GM23338 (cell line): Measurements from ENCODE around the gene HRH4. TPM values are rescaled to one million over a fixed set of nuclear protein-coding genes. Genes with fewer than 3 reads are reported as not detected.
A peak's percentile ranks its signal among the peaks of the same experiment; 100 is the strongest.

Experiments used
- ATAC-seq: fragments of 200-7000 bp; cut with Tn5 transposase; 3 replicates; pipeline ENCODE4 v1.9.1; 2020
- DNase-seq: peaks from one replicate; pipeline ENCODE4 v3.0.0-alpha.2; 2015; ENCODE audit warnings: low spot score
- H2AFZ ChIP-seq: fragments of 200-600 bp; sonication (generic); 2 replicates; pipeline ENCODE4 v1.8.0; 2016; ENCODE audit warnings: antibody characterized with exemption, mild to moderate bottlenecking, moderate library complexity
- H3F3A ChIP-seq: fragments of 200-600 bp; sonication (generic); replicated peaks from 2 replicates; pipeline ENCODE4 v1.8.0; 2017; ENCODE audit warnings: antibody characterized with exemption, mixed run types, low read depth
- H3K27ac ChIP-seq: fragments of 200-600 bp; sonication (generic); 2 replicates; pipeline ENCODE4 v1.6.1; 2016; ENCODE audit warnings: low read depth
- H3K27me3 ChIP-seq: fragments of 200-600 bp; sonication (generic); 2 replicates; pipeline ENCODE4 v1.8.0; 2016; ENCODE audit warnings: mild to moderate bottlenecking, mixed run types, moderate library complexity; ENCODE audit not compliant: insufficient read depth
- H3K36me3 ChIP-seq: fragments of 200-600 bp; sonication (generic); 2 replicates; pipeline ENCODE4 v1.8.0; 2016; ENCODE audit warnings: mild to moderate bottlenecking; ENCODE audit not compliant: insufficient read depth
- H3K4me1 ChIP-seq: fragments of 200-600 bp; sonication (generic); 2 replicates; pipeline ENCODE4 v1.8.0; 2016; ENCODE audit warnings: mild to moderate bottlenecking, moderate library complexity; ENCODE audit not compliant: insufficient read depth
- H3K4me2 ChIP-seq: fragments of 200-600 bp; sonication (generic); 2 replicates; pipeline ENCODE4 v1.7.1; 2017; ENCODE audit warnings: mixed run types
- H3K4me3 ChIP-seq: fragments of 200-600 bp; sonication (generic); 2 replicates; pipeline ENCODE4 v1.6.1; 2016; ENCODE audit warnings: mixed run types
- H3K79me2 ChIP-seq: fragments of 200-600 bp; sonication (generic); replicated peaks from 2 replicates; pipeline ENCODE4 v1.8.0; 2017; ENCODE audit warnings: mild to moderate bottlenecking; ENCODE audit not compliant: insufficient read depth
- H3K9me2 ChIP-seq: fragments of 200-600 bp; sonication (generic); 2 replicates; pipeline ENCODE4 v1.8.0; 2017; ENCODE audit not compliant: insufficient read depth
- H4K20me1 ChIP-seq: fragments of 200-600 bp; sonication (generic); replicated peaks from 2 replicates; pipeline ENCODE4 v1.8.0; 2017; ENCODE audit warnings: mild to moderate bottlenecking; ENCODE audit not compliant: insufficient read depth
- H3K27ac Mint-ChIP-seq: 2 replicates; pipeline ENCODE4 v1.8.0; 2020; ENCODE audit warnings: inconsistent platforms, mild to moderate bottlenecking, moderate library complexity, mixed read lengths
- H3K27me3 Mint-ChIP-seq: 3 replicates; pipeline ENCODE4 v1.8.0; 2022; ENCODE audit warnings: low read depth, mild to moderate bottlenecking, moderate library complexity, mixed read lengths, inconsistent platforms; ENCODE audit not compliant: insufficient read depth, poor library complexity
- H3K36me3 Mint-ChIP-seq: 3 replicates; pipeline ENCODE4 v1.8.0; 2021; ENCODE audit warnings: low read depth, mild to moderate bottlenecking, inconsistent platforms, moderate library complexity, mixed read lengths
- H3K4me1 Mint-ChIP-seq: 3 replicates; pipeline ENCODE4 v1.8.0; 2020; ENCODE audit warnings: mild to moderate bottlenecking, inconsistent platforms, mixed read lengths
- H3K4me3 Mint-ChIP-seq: 3 replicates; pipeline ENCODE4 v1.8.0; 2021; ENCODE audit warnings: moderate library complexity, mild to moderate bottlenecking, inconsistent platforms, mixed read lengths
- H3K9me3 Mint-ChIP-seq: 3 replicates; pipeline ENCODE4 v1.8.0; 2020; ENCODE audit warnings: moderate library complexity, mild to moderate bottlenecking, inconsistent platforms, mixed read lengths
- CTCF ChIP-seq, 2 experiments: fragments of 200-600 bp in 1 of 2; sonication (generic) in 1 of 2; conservative IDR thresholded peaks; 2 replicates each; pipeline versions ENCODE4 v1.5.1 to v1.6.1; 2016 to 2017; ENCODE audit warnings: antibody characterized with exemption in 2 of 2, low read depth in 2 of 2, mild to moderate bottlenecking in 2 of 2, moderate library complexity in 1 of 2
- ETS1 ChIP-seq: IDR thresholded peaks from 2 replicates; pipeline ENCODE4 v1.6.1; 2016; ENCODE audit warnings: antibody characterized with exemption
- EZH2 ChIP-seq: fragments of 200-600 bp; sonication (generic); IDR thresholded peaks from one replicate; pipeline ENCODE4 v1.8.0; 2017; ENCODE audit warnings: antibody characterized with exemption, mild to moderate bottlenecking, low read depth; ENCODE audit not compliant: unreplicated experiment
- JUNB ChIP-seq: IDR thresholded peaks from one replicate; pipeline ENCODE4 v1.6.1; 2016; ENCODE audit warnings: antibody characterized with exemption; ENCODE audit not compliant: unreplicated experiment
- NANOG ChIP-seq: IDR thresholded peaks from 2 replicates; pipeline ENCODE4 v1.6.1; 2016; ENCODE audit warnings: antibody characterized with exemption, borderline replicate concordance
- STAT1 ChIP-seq: IDR thresholded peaks from one replicate; pipeline ENCODE4 v1.6.1; 2016; ENCODE audit warnings: antibody characterized with exemption; ENCODE audit not compliant: unreplicated experiment
- ZNF114 ChIP-seq: fragments of 250-450 bp; sonication (Bioruptor Pico); IDR thresholded peaks from 2 replicates; pipeline ENCODE4 v1.5.0; 2020; ENCODE audit warnings: mild to moderate bottlenecking, moderate library complexity
- long read RNA-seq: library from polyadenylated mRNA; unstranded; transcript quantifications from one replicate; pipeline ENCODE4 v2.0.0, GENCODE V29; 2020; ENCODE audit not compliant: unreplicated experiment
- polyA plus RNA-seq: library from polyadenylated mRNA; unstranded; fragments of >200 nt; fragmentation: Nextera tagmentation; extraction: Ambion mirVana; gene quantifications from 2 replicates; pipeline ENCODE4 v1.2.1, GENCODE V29; 2016
- total RNA-seq: library from RNA; depleted of rRNA; stranded (reverse); fragments of >200 nt; shearing (Covaris generic); gene quantifications from 2 replicates; pipeline ENCODE4 v1.2.3, GENCODE V29; 2014; rRNA removed

The HRH4 gene, protein sequence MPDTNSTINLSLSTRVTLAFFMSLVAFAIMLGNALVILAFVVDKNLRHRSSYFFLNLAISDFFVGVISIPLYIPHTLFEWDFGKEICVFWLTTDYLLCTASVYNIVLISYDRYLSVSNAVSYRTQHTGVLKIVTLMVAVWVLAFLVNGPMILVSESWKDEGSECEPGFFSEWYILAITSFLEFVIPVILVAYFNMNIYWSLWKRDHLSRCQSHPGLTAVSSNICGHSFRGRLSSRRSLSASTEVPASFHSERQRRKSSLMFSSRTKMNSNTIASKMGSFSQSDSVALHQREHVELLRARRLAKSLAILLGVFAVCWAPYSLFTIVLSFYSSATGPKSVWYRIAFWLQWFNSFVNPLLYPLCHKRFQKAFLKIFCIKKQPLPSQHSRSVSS
- total RNA-seq (0.17 TPM in 1 of 2 replicates, not detected in the other), polyA plus RNA-seq (0.07 TPM in 1 of 2 replicates, not detected in the other)
- long read RNA-seq = 0 reads

DNA sequence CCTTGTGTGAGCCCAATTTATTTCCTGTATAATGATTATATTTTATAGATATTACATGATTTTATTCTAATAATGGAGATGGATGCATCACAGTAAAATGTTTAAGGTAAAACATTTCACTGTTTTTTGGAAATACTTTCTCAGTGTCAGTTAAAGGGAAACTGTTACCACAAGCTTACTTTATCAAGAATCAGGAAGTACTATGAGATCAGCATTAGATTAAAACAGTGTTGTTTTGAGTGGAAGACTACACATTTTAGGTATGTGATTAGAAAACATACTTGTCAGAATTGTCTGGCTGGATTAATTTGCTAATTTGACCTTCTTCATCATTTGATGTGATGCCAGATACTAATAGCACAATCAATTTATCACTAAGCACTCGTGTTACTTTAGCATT is at the start of gene HRH4:
TSS of gene HRH4 (plus strand) at position 250 of the 400 bp plus-strand sequence. CDS start at position 342, 92 bp downstream.
- Histone ChIP-seq H3K36me3 (no peaks in the 10 kb centered on the region), H3K27me3 (no peaks in the 10 kb centered on the region), H4K20me1 (no peaks in the 10 kb centered on the region), H3K9me2 (no peaks in the 10 kb centered on the region), H3K4me3 (no peak within 1 kb of the TSS), H3K27ac (no peak within 1 kb of the TSS), H3K79me2 (no peaks in the 10 kb centered on the region), H3K4me2 (no peak within 1 kb of the TSS), H3F3A (no peaks in the 10 kb centered on the region), H3K4me1 (no peaks in the 10 kb centered on the region), H2AFZ (no peak within 1 kb of the TSS)
- Mint-ChIP-seq H3K27me3 (peaks cover 4% of the 10 kb centered on the region), H3K27ac (no peak within 1 kb of the TSS), H3K4me3 (no peak within 1 kb of the TSS), H3K9me3 (peaks cover 3% of the 10 kb centered on the region; the same call in 1 of the 3 replicates), H3K4me1 (peaks cover 6% of the 10 kb centered on the region; the same call in 2 of the 3 replicates), H3K36me3 (peaks cover 12% of the 10 kb centered on the region; the same call in 2 of the 3 replicates)
- TF ChIP-seq JUNB = no peak
- no peak for DNase-seq
- no peak for ATAC-seq

- no peaks in the 10 kb centered on the region for H3K27me3 ChIP-seq
- ATAC-seq = peak; percentile 88
- no peak overlapping the region for H3K4me3 ChIP-seq
- H3K9me2 ChIP-seq = no peaks in the 10 kb centered on the region
- H3K9me3 Mint-ChIP-seq = no peaks in the 10 kb centered on the region
- no peaks in the 10 kb centered on the region for H3K36me3 ChIP-seq
- DNase-seq = peak; percentile 75
- no peaks in the 10 kb centered on the region for H3K79me2 ChIP-seq
- H3K4me1 ChIP-seq = peaks cover 7% of the 10 kb centered on the region
- H2AFZ ChIP-seq = no peak overlapping the region
- no peak overlapping the region for H3K4me2 ChIP-seq
- H3K27me3 Mint-ChIP-seq = peaks cover 7% of the 10 kb centered on the region
- no peak overlapping the region for H3K27ac ChIP-seq
- no peaks in the 10 kb centered on the region for H4K20me1 ChIP-seq
- TF ChIP-seq EZH2 = no peak
- TF ChIP-seq CTCF (conservative IDR thresholded peaks at IDR 0.05; ENCODE audit: low read depth in 2 of 2) = peak; percentile 59 to 80
- TF ChIP-seq ZNF114 (CRISPR knock-in tag) = no peak
- H3K4me3 Mint-ChIP-seq = no peak overlapping the region
- no peaks in the 10 kb centered on the region for H3F3A ChIP-seq
- H3K27ac Mint-ChIP-seq = no peak overlapping the region
- no peaks in the 10 kb centered on the region for H3K36me3 Mint-ChIP-seq
- peaks cover 10% of the 10 kb centered on the region for H3K4me1 Mint-ChIP-seq
Observed at GRCh38 chr18:24413148-24413547, 47.3 kb upstream of the HRH4 start.

- Histone ChIP-seq H3K79me2 (no peaks in the 10 kb centered on the region), H2AFZ (no peak overlapping the region), H3K36me3 (no peaks in the 10 kb centered on the region), H3F3A (no peaks in the 10 kb centered on the region), H3K4me1 (peaks cover 7% of the 10 kb centered on the region), H3K9me2 (no peaks in the 10 kb centered on the region), H3K27ac (no peak overlapping the region), H4K20me1 (no peaks in the 10 kb centered on the region), H3K4me2 (no peak overlapping the region), H3K27me3 (no peaks in the 10 kb centered on the region), H3K4me3 (no peak overlapping the region)
- no peak overlapping the region for H3K4me3 Mint-ChIP-seq
- peaks cover 7% of the 10 kb centered on the region for H3K27me3 Mint-ChIP-seq
- DNase-seq (no peak), ATAC-seq (no peak)
- H3K36me3 Mint-ChIP-seq = no peaks in the 10 kb centered on the region
- H3K9me3 Mint-ChIP-seq = no peaks in the 10 kb centered on the region
- H3K27ac Mint-ChIP-seq = no peak overlapping the region
- peaks cover 10% of the 10 kb centered on the region for H3K4me1 Mint-ChIP-seq
- TF ChIP-seq NANOG (no peak), ETS1 (no peak), STAT1 (no peak)
Observed at GRCh38 chr18:24414349-24415003, 46.0 kb upstream of the HRH4 start.
